ENCODE data around the gene TULP3.

TULP3 gene

DNA sequence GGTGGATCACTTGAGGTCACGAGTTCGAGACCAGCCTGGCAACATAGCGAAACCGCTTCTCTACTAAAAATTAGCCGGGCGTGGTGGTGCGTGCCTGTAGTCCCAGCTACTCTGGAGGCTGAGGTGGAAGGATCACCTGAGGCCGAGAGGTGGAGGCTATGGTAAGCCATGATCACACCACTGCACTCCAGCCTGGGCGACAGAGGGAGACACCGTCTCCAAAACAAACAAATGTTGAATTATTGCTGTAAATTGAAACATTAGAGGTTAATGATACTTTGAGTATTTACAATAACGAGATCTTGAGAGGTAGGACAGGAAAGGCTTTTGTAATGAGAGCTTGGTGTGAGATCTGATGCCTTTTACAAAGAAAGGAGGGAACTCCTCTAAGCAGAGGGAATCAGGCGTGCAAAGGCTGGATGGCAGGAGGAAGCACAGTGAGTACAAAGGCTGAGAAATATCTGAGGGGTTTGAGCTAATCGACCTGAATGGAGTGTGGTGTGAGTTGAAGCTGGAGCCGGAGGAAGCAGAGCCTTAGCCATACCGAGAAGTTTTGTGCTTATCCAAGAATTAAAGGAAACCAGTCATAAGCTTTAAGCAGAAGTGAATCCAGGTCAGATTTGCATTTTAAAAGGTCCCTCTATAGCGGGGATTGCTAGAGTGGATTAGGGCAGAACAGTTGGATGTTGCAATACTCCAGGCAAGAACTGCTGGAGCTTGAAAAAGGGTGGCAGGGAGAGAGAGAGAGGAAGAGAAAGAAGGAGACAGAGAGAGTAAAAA lies 12.5 kb upstream of the TULP3 start:
- no peak for DNase-seq

DNA sequence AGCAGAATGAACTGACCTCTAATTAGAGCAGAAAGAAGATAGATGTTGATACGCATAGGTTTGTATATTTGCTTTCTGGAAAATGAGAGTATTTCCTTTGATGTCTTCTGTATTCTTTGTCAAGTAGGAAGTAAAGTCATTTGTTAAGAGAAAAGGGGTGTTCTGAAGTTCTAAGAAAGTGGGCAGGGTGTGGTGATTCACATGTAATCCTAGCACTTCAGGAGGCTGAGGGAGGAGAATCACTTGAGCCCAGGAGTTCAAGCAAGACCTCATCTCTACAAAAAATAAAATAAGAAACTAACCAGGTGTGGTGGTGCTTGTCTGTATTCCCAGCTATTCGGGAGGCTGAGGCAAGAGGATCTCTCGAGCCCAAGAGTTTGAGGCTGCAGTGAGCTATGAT lies 10.8 kb upstream of the TULP3 start:
- no peak for DNase-seq

DNA sequence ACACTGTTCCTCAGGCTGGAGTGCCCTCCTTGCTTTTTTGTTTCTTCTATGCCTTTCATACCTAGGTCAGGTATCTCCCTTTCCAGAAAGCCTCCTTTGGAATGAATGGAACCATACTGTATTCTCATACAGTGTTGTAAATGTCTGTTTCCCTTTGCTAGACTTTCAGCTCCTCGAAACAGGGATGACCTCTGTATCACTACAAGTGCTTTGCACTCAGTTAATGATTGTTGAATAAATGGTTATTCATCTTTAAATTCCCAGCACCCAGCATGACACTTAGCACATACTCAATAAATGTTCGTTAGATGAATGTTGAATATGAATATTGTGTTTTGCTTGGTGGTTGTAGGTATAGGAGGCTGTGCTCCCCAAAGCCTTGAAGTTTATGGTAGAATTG lies 5.9 kb upstream of the TULP3 start:
- DNase-seq = no peak

- DNase-seq = no peak
Measured at GRCh38 chr12:2886768-2887450, 3.8 kb upstream of the TULP3 start.

GRCh38 chr12:2890001-2890387 lies 697 bp upstream of the TULP3 start:
- no peak for DNase-seq

DNA sequence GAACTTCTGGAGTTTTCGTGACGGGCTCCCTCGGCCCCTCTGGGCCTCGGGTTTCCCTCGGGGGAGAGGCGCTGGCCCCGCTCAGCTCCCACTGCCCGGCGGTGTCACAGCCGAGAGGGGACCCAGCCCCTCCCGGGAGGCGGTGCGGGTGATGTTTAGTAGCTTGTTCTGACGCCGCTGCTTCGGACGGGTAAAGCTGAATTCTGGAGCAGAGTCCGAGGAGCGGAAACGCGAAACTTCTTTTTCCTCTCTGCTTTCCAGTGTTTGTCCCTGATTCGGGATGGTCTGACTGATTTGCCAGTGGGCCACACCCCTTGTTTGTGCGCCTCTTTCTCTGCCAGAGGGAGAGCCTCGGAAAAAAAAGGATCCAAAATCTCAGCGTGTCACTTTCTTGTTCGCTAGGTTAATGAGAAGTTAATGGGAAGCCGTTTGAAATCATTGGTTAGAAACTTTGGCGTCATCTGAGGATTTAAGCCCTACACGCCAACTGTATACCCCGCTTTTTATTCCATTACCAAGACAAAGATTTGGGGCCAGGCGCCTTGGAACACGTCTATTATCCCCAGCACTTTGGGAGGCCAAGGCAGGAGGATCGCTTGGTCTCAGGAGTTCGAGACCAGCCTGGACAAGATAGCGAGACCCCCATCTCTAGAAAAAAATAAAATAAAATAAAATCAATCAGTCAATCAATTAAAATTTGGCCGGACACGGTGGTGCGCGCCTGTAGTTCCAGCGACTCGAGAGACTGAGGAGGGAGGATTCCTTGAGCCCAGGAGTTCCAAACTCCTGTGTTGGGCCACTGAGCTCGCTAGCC lies 756 bp downstream of the TULP3 start:
- no peak for DNase-seq

- DNase-seq = no peak
Measured at GRCh38 chr12:2892246-2892645, 1.6 kb downstream of the TULP3 start.

GRCh38 chr12:2893007-2893406 lies 2.3 kb downstream of the TULP3 start:
- no peak for DNase-seq

GRCh38 chr12:2895051-2895451 lies 4.4 kb downstream of the TULP3 start:
- no peak for DNase-seq

GRCh38 chr12:2895511-2895910 lies 4.8 kb downstream of the TULP3 start:
- DNase-seq = no peak

DNA sequence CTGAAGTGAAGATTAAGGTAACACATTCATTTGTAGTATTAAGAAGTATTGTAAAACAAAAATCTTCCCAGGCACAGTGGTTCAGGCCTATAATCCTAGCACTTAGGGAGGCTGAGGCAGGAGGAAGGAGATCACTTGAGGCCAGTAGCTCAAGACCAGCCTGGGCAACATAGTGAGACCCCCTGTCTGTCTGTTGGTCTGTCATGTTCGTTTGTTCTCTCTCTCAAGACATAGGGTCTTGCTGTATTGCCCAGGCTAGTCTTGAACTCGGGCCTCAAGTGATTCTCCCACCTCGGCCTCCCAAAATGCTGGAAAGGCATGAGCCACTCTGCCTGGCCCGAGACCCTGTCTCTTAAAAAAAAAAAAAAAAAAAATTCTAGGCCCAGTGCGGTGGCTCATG lies 6.7 kb downstream of the TULP3 start:
- DNase-seq = no peak

GRCh38 chr12:2900642-2901041 lies 10.0 kb downstream of the TULP3 start:
- DNase-seq = no peak

DNA sequence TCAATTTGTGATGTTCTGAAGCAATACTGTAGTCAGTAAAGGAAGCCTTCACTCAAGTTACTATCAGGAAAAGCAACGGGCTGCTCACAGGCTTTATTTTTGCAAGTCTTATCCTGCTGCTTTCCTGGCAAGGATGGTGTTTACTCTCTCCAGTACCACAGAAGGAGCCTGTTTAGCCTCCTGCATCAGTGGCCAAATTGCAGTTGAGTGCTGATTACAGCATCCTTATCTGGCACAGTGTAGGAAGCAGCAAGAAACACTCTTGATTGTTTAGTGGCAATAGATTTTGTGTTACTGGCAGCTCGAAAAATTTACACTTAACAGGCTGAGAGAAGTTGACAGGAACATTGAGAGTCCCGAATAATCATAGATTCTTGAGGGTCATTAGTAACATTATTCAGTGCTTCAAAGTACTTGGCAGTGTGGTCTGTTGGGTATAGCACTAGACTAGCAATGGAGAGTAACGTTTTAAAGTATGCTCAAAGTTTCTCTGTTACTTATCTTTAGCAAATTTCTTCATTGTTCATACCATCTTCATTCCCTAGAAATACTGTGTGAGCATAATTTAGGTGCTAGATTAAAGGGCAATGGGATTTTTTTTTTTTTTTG lies 11.7 kb downstream of the TULP3 start:
- no peak for DNase-seq

DNA sequence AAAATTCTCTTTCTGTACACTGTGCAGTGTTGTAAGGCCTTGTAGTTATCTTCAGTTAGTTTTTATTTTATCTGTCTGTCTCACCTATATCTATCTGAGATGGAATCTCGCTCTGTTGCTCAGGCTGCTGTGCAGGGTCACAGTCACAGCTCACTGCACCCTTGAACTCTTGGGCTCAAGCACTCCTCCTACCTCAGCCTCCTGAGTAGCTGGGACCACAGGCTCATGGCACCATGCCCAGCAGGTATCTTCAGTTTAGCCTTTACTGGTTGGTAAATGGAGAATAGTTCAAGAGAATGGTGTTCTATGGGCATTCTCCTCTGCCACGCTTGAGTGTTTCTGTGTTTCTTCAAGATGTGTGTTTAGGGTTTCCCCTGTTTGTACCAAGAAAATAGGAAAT lies 13.6 kb downstream of the TULP3 start:
- no peak for DNase-seq

- no peak for DNase-seq
Measured at GRCh38 chr12:2912216-2912575, 21.5 kb downstream of the TULP3 start.

DNA sequence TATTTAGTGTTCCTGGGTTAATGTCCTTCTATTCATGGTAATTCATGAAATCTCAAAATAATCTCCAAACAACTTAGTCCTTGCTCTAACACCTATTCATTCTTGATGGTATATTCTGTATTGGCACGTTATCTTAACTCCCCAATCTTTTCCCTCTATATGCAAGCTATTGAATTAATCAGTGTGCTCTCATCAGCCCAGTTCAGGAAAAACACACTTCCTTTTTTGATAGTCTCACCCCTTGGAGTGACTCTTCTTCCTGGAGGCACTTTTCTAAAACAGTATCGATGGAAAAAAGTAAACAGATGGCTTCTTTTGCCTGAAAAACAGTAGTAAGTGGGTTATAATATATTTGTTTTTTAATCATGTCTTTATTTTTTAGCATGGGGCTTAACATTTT lies 28.6 kb downstream of the TULP3 start:
- DNase-seq = no peak

- no peak for DNase-seq
Measured at GRCh38 chr12:2922329-2922728, 31.6 kb downstream of the TULP3 start.

DNA sequence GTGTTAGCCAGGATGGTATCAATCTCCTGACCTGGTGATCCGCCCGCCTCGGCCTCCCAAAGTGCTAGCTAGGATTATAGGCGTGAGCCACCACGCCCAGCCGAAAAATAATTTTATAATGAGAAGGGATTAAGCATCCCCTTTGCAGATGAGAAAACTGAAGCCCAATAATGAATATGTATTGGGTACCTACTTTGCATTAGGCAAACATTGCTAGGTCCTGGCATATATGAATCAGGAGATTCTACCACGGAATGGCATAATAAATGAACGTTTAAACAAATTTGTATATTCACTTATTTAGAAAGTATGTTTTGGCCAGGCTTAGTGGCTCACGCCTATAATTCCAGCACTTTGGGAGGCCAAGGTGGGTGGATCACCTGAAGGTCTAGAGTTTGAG lies 32.4 kb downstream of the TULP3 start:
- DNase-seq = no peak

- DNase-seq = no peak
Measured at GRCh38 chr12:2924019-2924418, 33.3 kb downstream of the TULP3 start.

DNA sequence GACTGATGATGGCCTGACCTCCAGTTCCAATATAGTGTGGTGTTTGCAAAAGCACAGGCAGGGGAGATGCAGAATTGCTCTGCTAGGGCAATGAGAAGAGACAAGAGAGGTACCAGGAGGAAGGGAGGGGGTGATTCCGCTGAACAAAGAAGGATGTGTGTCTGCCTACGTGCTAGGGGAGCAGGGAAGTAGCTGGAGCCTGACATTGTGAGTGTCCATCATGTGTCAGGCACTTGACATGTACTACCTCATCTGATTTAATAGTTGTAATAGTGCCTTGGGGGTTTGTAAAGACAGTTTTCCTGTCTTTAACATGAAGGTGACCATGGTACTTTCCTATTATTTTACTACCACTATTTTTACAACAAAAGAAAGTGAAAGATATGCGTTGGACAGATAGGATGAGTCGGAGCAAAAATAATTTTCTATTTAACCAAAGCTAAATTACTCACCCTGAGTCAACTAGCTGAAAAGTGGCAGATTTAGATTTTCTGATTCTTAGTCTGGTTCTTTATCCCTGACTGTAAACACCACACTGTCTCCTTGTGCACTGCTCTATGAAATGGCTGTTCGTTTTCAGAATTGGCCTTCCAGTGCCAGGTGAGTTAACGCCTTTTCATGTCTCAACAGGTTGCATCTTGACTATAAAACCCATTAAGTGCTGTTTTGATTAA lies 34.8 kb downstream of the TULP3 start:
- DNase-seq = no peak

GRCh38 chr12:2930865-2931264 lies 40.2 kb downstream of the TULP3 start:
- no peak for DNase-seq

- DNase-seq = no peak
Measured at GRCh38 chr12:2933586-2933985, 42.9 kb downstream of the TULP3 start.

DNA sequence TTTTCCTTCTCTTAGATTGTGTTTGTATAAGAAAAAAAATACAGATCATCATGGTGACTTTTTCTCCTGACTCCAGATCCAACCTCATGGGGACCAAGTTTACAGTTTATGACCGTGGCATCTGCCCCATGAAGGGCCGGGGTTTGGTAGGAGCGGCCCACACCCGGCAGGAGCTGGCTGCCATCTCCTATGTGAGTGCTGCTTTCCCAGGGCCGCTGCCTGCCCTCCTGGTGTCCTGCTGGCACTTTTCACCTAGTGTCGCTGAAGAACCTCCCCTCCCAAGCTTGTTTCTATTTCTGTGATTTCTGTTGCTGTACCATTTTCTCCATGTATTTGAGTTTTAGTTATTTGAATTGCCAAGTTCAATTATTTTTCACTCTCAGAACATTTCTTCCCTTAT lies 43.7 kb downstream of the TULP3 start:
- DNase-seq = no peak
